AG09309 (cell line): Measurements from ENCODE around the gene CPNE5.
"Not testable (repeated sequence)": the region's sequence is repeated elsewhere in the genome, so short reads cannot be mapped to it uniquely, and the experiment has no call there.

ENCODE experiments used
- DNase-seq: peaks from one replicate; pipeline ENCODE4 v3.0.0-alpha.2; 2010; ENCODE audit warnings: low read depth
- H3K4me3 ChIP-seq: 2 replicates; pipeline ENCODE4 v1.5.1; 2011; ENCODE audit warnings: mild to moderate bottlenecking, low read depth, low read length, moderate library complexity; ENCODE audit not compliant: control insufficient read depth
- CTCF ChIP-seq: IDR thresholded peaks from 2 replicates; pipeline ENCODE4 v1.5.1; 2011; ENCODE audit warnings: mild to moderate bottlenecking, low read depth, low read length, inconsistent platforms; ENCODE audit not compliant: insufficient read depth, control insufficient read depth; ENCODE audit errors: missing control alignments

CPNE5 gene

GRCh38 chr6:36815962-36816735 lies 23.1 kb downstream of the CPNE5 start:
- no peak for DNase-seq
- no peak for TF ChIP-seq CTCF
- H3K4me3 ChIP-seq, result no peak overlapping the region

GRCh38 chr6:36814249-36814648 lies 25.0 kb downstream of the CPNE5 start:
- DNase-seq, result no peak
- H3K4me3 ChIP-seq, result no peak overlapping the region
- TF ChIP-seq CTCF, result no peak

- H3K4me3 ChIP-seq, result no peak overlapping the region
- DNase-seq, result no peak
- no peak for TF ChIP-seq CTCF
These were observed 25.7 kb downstream of the CPNE5 start for GRCh38 chr6:36813526-36813925.

DNA sequence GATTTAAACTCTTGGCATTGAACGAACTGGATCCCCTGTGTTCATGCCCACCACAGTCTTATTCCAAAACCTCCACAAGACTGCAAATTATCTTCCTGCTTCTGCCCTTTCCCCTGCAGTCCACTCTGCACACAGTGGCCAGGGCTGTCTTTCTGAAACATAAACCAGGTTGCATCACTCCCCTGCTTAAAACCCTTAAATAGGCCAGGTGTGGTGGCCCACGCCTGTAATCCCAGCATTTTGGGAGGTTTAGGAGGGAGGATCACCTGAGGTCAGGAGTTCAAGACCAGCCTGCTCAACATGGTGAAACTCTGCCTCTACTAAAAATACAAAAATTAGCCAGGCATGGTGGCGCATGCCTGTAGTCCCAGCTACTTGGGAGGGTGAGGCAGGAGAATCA lies 26.2 kb downstream of the CPNE5 start:
- not testable (repeated sequence) for H3K4me3 ChIP-seq, DNase-seq

GRCh38 chr6:36809941-36810803 lies 29.1 kb downstream of the CPNE5 start:
- DNase-seq, result no peak
- no peak overlapping the region for H3K4me3 ChIP-seq
- no peak for TF ChIP-seq CTCF

DNA sequence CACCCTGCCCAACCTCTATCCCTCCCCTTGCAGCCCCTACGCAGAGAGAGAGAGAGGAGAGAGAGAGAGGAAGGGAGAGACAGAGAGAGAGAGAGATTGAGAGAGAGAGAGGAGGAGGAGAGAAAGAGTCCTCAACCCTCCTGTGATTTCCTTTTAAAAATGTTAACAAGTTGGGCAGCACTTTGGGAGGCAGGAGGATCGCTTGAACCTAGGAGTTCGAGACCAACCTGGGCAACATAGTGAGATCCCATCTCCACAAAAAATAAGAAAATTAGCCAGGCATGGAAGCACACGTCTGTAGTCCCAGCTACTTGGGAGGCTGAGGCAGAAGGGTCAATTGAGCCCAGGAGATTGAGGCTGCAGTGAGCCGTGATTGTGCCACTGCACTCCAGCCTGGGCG lies 30.1 kb downstream of the CPNE5 start:
- H3K4me3 ChIP-seq, result no peak overlapping the region
- no peak for DNase-seq
- TF ChIP-seq CTCF, result no peak

- no peak overlapping the region for H3K4me3 ChIP-seq
- DNase-seq, result no peak
- no peak for TF ChIP-seq CTCF
These were observed 30.6 kb downstream of the CPNE5 start for GRCh38 chr6:36808634-36809033.
